Glomerular visceral epithelial cell (primary cell): Measurements from ENCODE around the gene ZNF326.
A peak's percentile ranks its signal among the peaks of the same experiment; 100 is the strongest.
"Not testable (repeated sequence)": the region's sequence is repeated elsewhere in the genome, so short reads cannot be mapped to it uniquely, and the experiment has no call there.

Experiments
- DNase-seq: peaks from one replicate; pipeline ENCODE4 v3.0.0-alpha.2; 2016; ENCODE audit errors: extremely low spot score

The ZNF326 gene

GRCh38 chr1:89966656-89967055 is 28.3 kb upstream of the ZNF326 start:
- DNase-seq = no peak

- no peak for DNase-seq
Observed at GRCh38 chr1:89971600-89971999, 23.3 kb upstream of the ZNF326 start.

- DNase-seq = no peak
Observed at GRCh38 chr1:89972024-89972423, 22.9 kb upstream of the ZNF326 start.

GRCh38 chr1:89973471-89974127 is 21.3 kb upstream of the ZNF326 start:
- no peak for DNase-seq

GRCh38 chr1:89974256-89974655 is 20.7 kb upstream of the ZNF326 start:
- DNase-seq = no peak

GRCh38 chr1:89974696-89975470 is 20.0 kb upstream of the ZNF326 start:
- no peak for DNase-seq

- no peak for DNase-seq
Observed at GRCh38 chr1:89975540-89976125, 19.3 kb upstream of the ZNF326 start.

GRCh38 chr1:89978755-89979154 is 16.2 kb upstream of the ZNF326 start:
- DNase-seq = no peak

- DNase-seq = no peak
Observed at GRCh38 chr1:89980605-89981004, 14.3 kb upstream of the ZNF326 start.

- DNase-seq = not testable (repeated sequence)
Observed at GRCh38 chr1:89982846-89983245, 12.1 kb upstream of the ZNF326 start.

- not testable (repeated sequence) for DNase-seq
Observed at GRCh38 chr1:89984564-89985116, 10.3 kb upstream of the ZNF326 start.

GRCh38 chr1:89986020-89986419 is 8.9 kb upstream of the ZNF326 start:
- DNase-seq = no peak

- DNase-seq = peak; percentile 75
Observed at GRCh38 chr1:89987159-89987819, 7.6 kb upstream of the ZNF326 start.

- DNase-seq = no peak
Observed at GRCh38 chr1:89989099-89989498, 5.8 kb upstream of the ZNF326 start.

GRCh38 chr1:89989799-89990198 is 5.1 kb upstream of the ZNF326 start:
- no peak for DNase-seq

GRCh38 chr1:89990976-89991831 is 3.7 kb upstream of the ZNF326 start:
- no peak for DNase-seq

- DNase-seq = no peak
Observed at GRCh38 chr1:89993541-89993940, 1.4 kb upstream of the ZNF326 start.

- DNase-seq = no peak
Observed at GRCh38 chr1:89994231-89994804, 592 bp upstream of the ZNF326 start.

GRCh38 chr1:89995598-89996449 is 914 bp downstream of the ZNF326 start:
- peak; percentile 13 for DNase-seq
